Renal cortex interstitium (tissue), 3 donors: ENCODE results near the gene POP4. TPM values are rescaled to one million over a fixed set of nuclear protein-coding genes. Genes with fewer than 3 reads are reported as not detected.

Experiments used
- polyA plus RNA-seq, 3 donors: library from polyadenylated mRNA; unstranded; fragments of 120-200 nt; gene quantifications; one replicate each; pipeline ENCODE4 v1.2.1, GENCODE V29; 2013; ENCODE audit not compliant: insufficient read length in 3 of 3

POP4 gene
- polyA plus RNA-seq, 3 donors = 58.1 to 75.1 (median 64.2) TPM

Other genes with a start within 250 kb of the POP4 start
- gene VSTM2B, start 80.3 kb upstream of the POP4 start, polyA plus RNA-seq = under 1 TPM; 0.42 to 0.64 (median 0.60) TPM
- gene PLEKHF1, start 59.2 kb downstream of the POP4 start, polyA plus RNA-seq = 1 to 10 TPM; 1.3 to 2.1 (median 2.0) TPM
- 10 to 100 TPM; 24.5 to 26.9 (median 26.6) TPM for gene C19orf12, start 109.0 kb downstream of the POP4 start, polyA plus RNA-seq
- 10 to 100 TPM in 2 of 3 donors, 1 to 10 TPM in 1; 6.1 to 11.5 (median 11.0) TPM for gene CCNE1, start 205.7 kb downstream of the POP4 start, polyA plus RNA-seq